H9 (cell line): ENCODE measurements around the gene GSTO1. TPM values are rescaled to one million over a fixed set of nuclear protein-coding genes. Genes with fewer than 3 reads are reported as not detected.

ENCODE experiments used
- DNase-seq: peaks from one replicate; pipeline ENCODE4 v3.0.0-alpha.2; 2017
- H2AFZ ChIP-seq: one replicate; pipeline ENCODE4 v1.6.1; 2013; ENCODE audit warnings: mild to moderate bottlenecking, low read length, control low read depth, moderate library complexity
- H2AK5ac ChIP-seq: 2 replicates; pipeline ENCODE4 v1.6.1; 2013; ENCODE audit warnings: low read length, control low read depth, mixed read lengths; ENCODE audit not compliant: insufficient read length
- H2BK120ac ChIP-seq: one replicate; pipeline ENCODE4 v1.6.1; 2013; ENCODE audit warnings: low read depth, mild to moderate bottlenecking, low read length, control low read depth, inconsistent platforms; ENCODE audit not compliant: poor library complexity, severe bottlenecking
- H2BK12ac ChIP-seq: 2 replicates; pipeline ENCODE4 v1.6.1; 2013; ENCODE audit warnings: low read length, control low read depth, mixed read lengths, low read depth; ENCODE audit not compliant: insufficient read length
- H2BK15ac ChIP-seq: 2 replicates; pipeline ENCODE4 v1.6.1; 2013; ENCODE audit warnings: low read depth, low read length, control low read depth
- H2BK20ac ChIP-seq: one replicate; pipeline ENCODE4 v1.6.1; 2013; ENCODE audit warnings: low read depth, mild to moderate bottlenecking, low read length, control low read depth, inconsistent platforms; ENCODE audit not compliant: poor library complexity, severe bottlenecking
- H2BK5ac ChIP-seq: 2 replicates; pipeline ENCODE4 v1.6.1; 2013; ENCODE audit warnings: low read length, control low read depth, mixed read lengths; ENCODE audit not compliant: insufficient read length
- H3K14ac ChIP-seq: 2 replicates; pipeline ENCODE4 v1.6.1; 2013; ENCODE audit warnings: low read length, control low read depth; ENCODE audit not compliant: insufficient read depth
- H3K18ac ChIP-seq: 2 replicates; pipeline ENCODE4 v1.6.1; 2013; ENCODE audit warnings: low read depth, mild to moderate bottlenecking, mixed read lengths, low read length, control low read depth; ENCODE audit not compliant: insufficient read length
- H3K23ac ChIP-seq: 2 replicates; pipeline ENCODE4 v1.6.1; 2013; ENCODE audit warnings: low read length, control low read depth, mixed read lengths, low read depth; ENCODE audit not compliant: insufficient read length
- H3K23me2 ChIP-seq: 2 replicates; pipeline ENCODE4 v1.6.1; 2013; ENCODE audit warnings: low read depth, mild to moderate bottlenecking, mixed read lengths, low read length, control low read depth; ENCODE audit not compliant: insufficient read length, poor library complexity, severe bottlenecking
- H3K27ac ChIP-seq: 2 replicates; pipeline ENCODE4 v1.5.1; 2013; ENCODE audit warnings: low read length, control low read depth, mixed read lengths, low read depth; ENCODE audit not compliant: insufficient read length
- H3K27me3 ChIP-seq: 2 replicates; pipeline ENCODE4 v1.6.1; 2013; ENCODE audit warnings: low read length, control low read depth, inconsistent platforms; ENCODE audit not compliant: insufficient read depth
- H3K4ac ChIP-seq: 2 replicates; pipeline ENCODE4 v1.6.1; 2013; ENCODE audit warnings: low read depth, mild to moderate bottlenecking, control low read depth, inconsistent platforms, low read length, moderate library complexity
- H3K4me1 ChIP-seq: 2 replicates; pipeline ENCODE4 v1.6.1; 2013; ENCODE audit warnings: low read length, control low read depth, inconsistent platforms; ENCODE audit not compliant: insufficient read depth
- H3K4me2 ChIP-seq: 2 replicates; pipeline ENCODE4 v1.6.1; 2013; ENCODE audit warnings: low read length, control low read depth, mixed read lengths; ENCODE audit not compliant: insufficient read length, insufficient read depth
- H3K56ac ChIP-seq: 2 replicates; pipeline ENCODE4 v1.6.1; 2013; ENCODE audit warnings: low read depth, mild to moderate bottlenecking, mixed read lengths, low read length, control low read depth; ENCODE audit not compliant: insufficient read length
- H3K79me1 ChIP-seq: 2 replicates; pipeline ENCODE4 v1.6.1; 2013; ENCODE audit warnings: low read depth, mild to moderate bottlenecking, moderate library complexity, low read length, control low read depth, inconsistent platforms; ENCODE audit not compliant: insufficient read depth, poor library complexity, severe bottlenecking
- H3K79me2 ChIP-seq: 2 replicates; pipeline ENCODE4 v1.6.1; 2013; ENCODE audit warnings: low read length, control low read depth, inconsistent platforms; ENCODE audit not compliant: insufficient read depth
- H3K9ac ChIP-seq: 2 replicates; pipeline ENCODE4 v1.6.1; 2013; ENCODE audit warnings: low read length, control low read depth, mixed read lengths; ENCODE audit not compliant: insufficient read length; ENCODE audit errors: extremely low read depth
- H3K9me3 ChIP-seq: one replicate; pipeline ENCODE4 v1.6.1; 2013; ENCODE audit warnings: low read depth, low read length, inconsistent platforms; ENCODE audit not compliant: control insufficient read depth
- H3T11ph ChIP-seq: one replicate; pipeline ENCODE4 v1.6.1; 2013; ENCODE audit warnings: mild to moderate bottlenecking, low read length, control low read depth, inconsistent platforms
- H4K20me1 ChIP-seq: one replicate; pipeline ENCODE4 v1.6.1; 2013; ENCODE audit not compliant: control insufficient read depth, insufficient read length, insufficient read depth
- H4K5ac ChIP-seq: 2 replicates; pipeline ENCODE4 v1.6.1; 2013; ENCODE audit warnings: low read depth, mild to moderate bottlenecking, mixed read lengths, low read length, control low read depth; ENCODE audit not compliant: insufficient read length
- H4K8ac ChIP-seq: replicated peaks from 2 replicates; pipeline ENCODE4 v1.6.1; 2013; ENCODE audit warnings: low read length, control low read depth, mixed read lengths, low read depth; ENCODE audit not compliant: insufficient read length
- H4K91ac ChIP-seq: 2 replicates; pipeline ENCODE4 v1.6.1; 2013; ENCODE audit warnings: low read depth, mild to moderate bottlenecking, moderate library complexity, mixed read lengths, low read length, control low read depth; ENCODE audit not compliant: insufficient read length
- H3K27ac Mint-ChIP-seq, 3 experiments: 2 replicates in 2 of 3; 3 replicates in 1 of 3; pipeline ENCODE4 v1.8.0; 2020 to 2021; ENCODE audit warnings: mixed read lengths in 3 of 3, mild to moderate bottlenecking in 1 of 3, moderate library complexity in 1 of 3
- H3K27me3 Mint-ChIP-seq: 2 replicates; pipeline ENCODE4 v1.8.0; 2021; ENCODE audit warnings: low read depth, mild to moderate bottlenecking, moderate library complexity, mixed read lengths
- H3K36me3 Mint-ChIP-seq, 3 experiments: 2 replicates in 2 of 3; 3 replicates in 1 of 3; pipeline ENCODE4 v1.8.0; 2020 to 2021; ENCODE audit warnings: low read depth in 3 of 3, mixed read lengths in 3 of 3; ENCODE audit not compliant: insufficient read depth in 1 of 3
- H3K4me1 Mint-ChIP-seq, 2 experiments: 2 replicates each; pipeline ENCODE4 v1.8.0; 2020; ENCODE audit warnings: mixed read lengths in 2 of 2
- H3K4me3 Mint-ChIP-seq, 2 experiments: 2 replicates in 1 of 2; 3 replicates in 1 of 2; pipeline ENCODE4 v1.8.0; 2020 to 2021; ENCODE audit warnings: mild to moderate bottlenecking in 2 of 2, mixed read lengths in 2 of 2, moderate library complexity in 1 of 2
- H3K9me3 Mint-ChIP-seq, 2 experiments: 2 replicates in 1 of 2; 3 replicates in 1 of 2; pipeline ENCODE4 v1.8.0; 2020; ENCODE audit warnings: mild to moderate bottlenecking in 2 of 2, mixed read lengths in 2 of 2, moderate library complexity in 1 of 2
- CTCF ChIP-seq: fragments of 200-600 bp; sonication (generic); conservative IDR thresholded peaks from 3 replicates; pipeline ENCODE4 v1.8.0; 2021; ENCODE audit warnings: antibody characterized with exemption, mild to moderate bottlenecking
- WGBS: extraction: QIAGEN DNeasy Blood & Tissue Kit; methylation state at CpG from one replicate; pipeline ENCODE4 v1.1.7; 2013; ENCODE audit warnings: missing lambda C conversion rate, low lambda C conversion rate, mixed read lengths; ENCODE audit not compliant: insufficient read length; ENCODE audit errors: extremely low coverage; 5-methylcytosine and 5-hydroxymethylcytosine counted together
- total RNA-seq: library from RNA; stranded (reverse); gene quantifications from 2 replicates; pipeline ENCODE4 v1.2.1, GENCODE V29; 2021

Gene GSTO1
- total RNA-seq, 1 experiment from 2014 or later = 114 TPM

GRCh38 chr10:104277785-104278184, 23.1 kb downstream of the GSTO1 start:
- Mint-ChIP-seq H3K27ac (no peak overlapping the region), H3K27me3 (peaks cover 7% of the 10 kb centered on the region), H3K4me1 (peaks cover 11 to 16% of the 10 kb centered on the region in 2 experiments), H3K9me3 (no peaks in the 10 kb centered on the region), H3K4me3 (no peak overlapping the region), H3K36me3 (peaks cover 0 to 3% (median 0%) of the 10 kb centered on the region in 3 experiments; a peak in 4 of 7 replicates)
- H3K18ac ChIP-seq = no peak overlapping the region
- WGBS = no CpG with 5 or more reads among the region's 2 CpGs
- no peak for TF ChIP-seq CTCF
- H3K79me2 ChIP-seq = no peaks in the 10 kb centered on the region
- no peak overlapping the region for H2BK15ac ChIP-seq
- H3K23ac ChIP-seq = no peak overlapping the region
- H4K5ac ChIP-seq = no peak overlapping the region
- no peak overlapping the region for H2BK5ac ChIP-seq
- no peaks in the 10 kb centered on the region for H3K27me3 ChIP-seq
- DNase-seq = no peak
- no peak overlapping the region for H3K4me2 ChIP-seq
- H3K4ac ChIP-seq = no peak overlapping the region
- no peaks in the 10 kb centered on the region for H3K79me1 ChIP-seq
- no peak overlapping the region for H4K8ac ChIP-seq
- H3K9me3 ChIP-seq = no peaks in the 10 kb centered on the region
- H3K4me1 ChIP-seq = no peaks in the 10 kb centered on the region
- no peaks in the 10 kb centered on the region for H4K20me1 ChIP-seq
- no peak overlapping the region for H3K56ac ChIP-seq
- H2BK12ac ChIP-seq = no peak overlapping the region
- no peak overlapping the region for H4K91ac ChIP-seq
- no peak overlapping the region for H2AFZ ChIP-seq
- H2BK20ac ChIP-seq = no peak overlapping the region
- H3K27ac ChIP-seq = no peak overlapping the region
- no peak overlapping the region for H3K14ac ChIP-seq
- no peak overlapping the region for H3K9ac ChIP-seq
- no peak overlapping the region for H2BK120ac ChIP-seq
- peaks cover 7% of the 10 kb centered on the region for H3K23me2 ChIP-seq
- no peak overlapping the region for H3T11ph ChIP-seq
- H2AK5ac ChIP-seq = no peak overlapping the region
